Hepatocyte (in vitro differentiated cells): ENCODE measurements around the gene CTNNB1. TPM values are rescaled to one million over a fixed set of nuclear protein-coding genes. Genes with fewer than 3 reads are reported as not detected.

Experiments used
- DNase-seq: peaks from one replicate; pipeline ENCODE4 v3.0.0-alpha.2; 2016; ENCODE audit warnings: low spot score
- H2AFZ ChIP-seq: fragments of 200-600 bp; sonication (generic); 2 replicates; pipeline ENCODE4 v1.6.0; 2016; ENCODE audit warnings: antibody characterized with exemption, mild to moderate bottlenecking
- H3K27ac ChIP-seq: fragments of 200-600 bp; sonication (generic); 2 replicates; pipeline ENCODE4 v1.5.1; 2016; ENCODE audit warnings: mild to moderate bottlenecking
- H3K27me3 ChIP-seq: fragments of 200-600 bp; sonication (generic); 2 replicates; pipeline ENCODE4 v1.6.1; 2016
- H3K36me3 ChIP-seq: fragments of 200-600 bp; sonication (generic); replicated peaks from 2 replicates; pipeline ENCODE4 v1.5.1; 2016; ENCODE audit warnings: low read depth; ENCODE audit not compliant: insufficient read depth
- H3K4me1 ChIP-seq: fragments of 200-600 bp; sonication (generic); 2 replicates; pipeline ENCODE4 v1.5.1; 2016; ENCODE audit warnings: mild to moderate bottlenecking, moderate library complexity; ENCODE audit not compliant: insufficient read depth
- H3K4me2 ChIP-seq: fragments of 200-600 bp; sonication (generic); 2 replicates; pipeline ENCODE4 v1.6.0; 2016
- H3K4me3 ChIP-seq: fragments of 200-600 bp; sonication (generic); 2 replicates; pipeline ENCODE4 v1.5.1; 2016; ENCODE audit warnings: mild to moderate bottlenecking
- H3K79me2 ChIP-seq: fragments of 200-600 bp; sonication (generic); 2 replicates; pipeline ENCODE4 v1.6.0; 2017; ENCODE audit warnings: mild to moderate bottlenecking
- H3K9me2 ChIP-seq: fragments of 200-600 bp; sonication (generic); replicated peaks from 2 replicates; pipeline ENCODE4 v1.6.0; 2017; ENCODE audit warnings: mild to moderate bottlenecking; ENCODE audit not compliant: insufficient read depth
- H3K9me3 ChIP-seq: fragments of 200-600 bp; sonication (generic); 2 replicates; pipeline ENCODE4 v1.5.1; 2016; ENCODE audit warnings: low read depth, mild to moderate bottlenecking
- H4K20me1 ChIP-seq: fragments of 200-600 bp; sonication (generic); 2 replicates; pipeline ENCODE4 v1.6.0; 2016; ENCODE audit warnings: mild to moderate bottlenecking; ENCODE audit not compliant: insufficient read depth, poor library complexity, severe bottlenecking
- EZH2 ChIP-seq: fragments of 200-600 bp; sonication (generic); IDR thresholded peaks from 2 replicates; pipeline ENCODE4 v1.6.1; 2016; ENCODE audit warnings: antibody characterized with exemption, mild to moderate bottlenecking, borderline replicate concordance
- EZH2phosphoT487 ChIP-seq: fragments of 200-600 bp; sonication (generic); IDR thresholded peaks from one replicate; pipeline ENCODE4 v1.6.1; 2018; ENCODE audit warnings: antibody characterized with exemption, mild to moderate bottlenecking, low read depth, moderate library complexity; ENCODE audit not compliant: unreplicated experiment, severe bottlenecking
- WGBS: methylation state at CpG from one replicate; pipeline ENCODE4 v1.1.6; 2016; ENCODE audit warnings: low lambda C conversion rate; ENCODE audit errors: missing lambda C conversion rate; 5-methylcytosine and 5-hydroxymethylcytosine counted together
- polyA plus RNA-seq: library from polyadenylated mRNA; unstranded; fragments of >200 nt; fragmentation: Nextera tagmentation; extraction: Ambion mirVana; gene quantifications from 2 replicates; pipeline ENCODE4 v1.2.1, GENCODE V29; 2016
- total RNA-seq: library from RNA; depleted of rRNA; stranded (reverse); fragments of >200 nt; gene quantifications from 2 replicates; pipeline ENCODE4 v1.2.3, GENCODE V29; 2014
- TF ChIP-seq, protein P1 (sequence below): fragments of 200-600 bp; sonication (generic); IDR thresholded peaks from 2 replicates; pipeline ENCODE4 v1.5.1; 2016; ENCODE audit warnings: antibody characterized with exemption, mild to moderate bottlenecking; ENCODE audit not compliant: poor library complexity

CTNNB1 gene
- total and polyA plus RNA-seq, 2 experiments from 2014 or later = 137 to 663 TPM

DNA sequence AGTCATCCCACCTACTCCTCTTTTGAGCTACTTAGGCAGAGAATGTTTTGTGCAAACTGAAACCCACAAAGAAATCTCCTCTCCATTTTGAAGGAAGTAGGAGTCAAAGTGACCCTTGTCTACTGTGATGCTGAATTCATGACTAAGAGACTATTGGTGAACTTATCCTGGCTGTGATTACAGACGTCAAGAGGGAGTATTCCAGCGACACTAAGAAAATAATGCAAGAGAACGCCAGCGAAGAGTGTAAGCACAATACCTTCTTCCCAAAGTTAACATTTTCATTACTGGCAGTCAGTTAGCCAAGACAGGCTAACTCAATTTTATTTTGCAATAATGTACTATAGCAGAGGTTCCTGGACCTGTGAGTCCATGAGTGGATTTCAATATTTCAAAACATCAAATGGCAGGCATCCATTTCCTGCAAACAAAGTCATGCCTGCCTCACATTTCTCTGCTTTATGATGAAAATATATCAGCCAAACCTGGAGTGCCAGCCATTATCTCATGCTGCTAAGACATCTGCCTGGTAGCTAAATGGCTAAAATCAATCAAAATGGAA lies 59.0 kb downstream of the CTNNB1 start:
- Histone ChIP-seq H2AFZ (no peak overlapping the region), H3K4me2 (no peak overlapping the region), H3K9me3 (no peaks in the 10 kb centered on the region), H3K36me3 (no peaks in the 10 kb centered on the region), H3K4me3 (no peak overlapping the region), H3K4me1 (no peaks in the 10 kb centered on the region), H3K9me2 (no peaks in the 10 kb centered on the region), H3K27ac (no peak overlapping the region), H3K79me2 (no peaks in the 10 kb centered on the region), H4K20me1 (no peaks in the 10 kb centered on the region), H3K27me3 (no peaks in the 10 kb centered on the region)
- WGBS = 93% methylated on average over 4 of the region's 4 CpGs
- no peak for TF ChIP-seq EZH2phosphoT487
- TF ChIP-seq, protein P1, sequence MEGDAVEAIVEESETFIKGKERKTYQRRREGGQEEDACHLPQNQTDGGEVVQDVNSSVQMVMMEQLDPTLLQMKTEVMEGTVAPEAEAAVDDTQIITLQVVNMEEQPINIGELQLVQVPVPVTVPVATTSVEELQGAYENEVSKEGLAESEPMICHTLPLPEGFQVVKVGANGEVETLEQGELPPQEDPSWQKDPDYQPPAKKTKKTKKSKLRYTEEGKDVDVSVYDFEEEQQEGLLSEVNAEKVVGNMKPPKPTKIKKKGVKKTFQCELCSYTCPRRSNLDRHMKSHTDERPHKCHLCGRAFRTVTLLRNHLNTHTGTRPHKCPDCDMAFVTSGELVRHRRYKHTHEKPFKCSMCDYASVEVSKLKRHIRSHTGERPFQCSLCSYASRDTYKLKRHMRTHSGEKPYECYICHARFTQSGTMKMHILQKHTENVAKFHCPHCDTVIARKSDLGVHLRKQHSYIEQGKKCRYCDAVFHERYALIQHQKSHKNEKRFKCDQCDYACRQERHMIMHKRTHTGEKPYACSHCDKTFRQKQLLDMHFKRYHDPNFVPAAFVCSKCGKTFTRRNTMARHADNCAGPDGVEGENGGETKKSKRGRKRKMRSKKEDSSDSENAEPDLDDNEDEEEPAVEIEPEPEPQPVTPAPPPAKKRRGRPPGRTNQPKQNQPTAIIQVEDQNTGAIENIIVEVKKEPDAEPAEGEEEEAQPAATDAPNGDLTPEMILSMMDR = no peak
- no peak for TF ChIP-seq EZH2
- no peak for DNase-seq

DNA sequence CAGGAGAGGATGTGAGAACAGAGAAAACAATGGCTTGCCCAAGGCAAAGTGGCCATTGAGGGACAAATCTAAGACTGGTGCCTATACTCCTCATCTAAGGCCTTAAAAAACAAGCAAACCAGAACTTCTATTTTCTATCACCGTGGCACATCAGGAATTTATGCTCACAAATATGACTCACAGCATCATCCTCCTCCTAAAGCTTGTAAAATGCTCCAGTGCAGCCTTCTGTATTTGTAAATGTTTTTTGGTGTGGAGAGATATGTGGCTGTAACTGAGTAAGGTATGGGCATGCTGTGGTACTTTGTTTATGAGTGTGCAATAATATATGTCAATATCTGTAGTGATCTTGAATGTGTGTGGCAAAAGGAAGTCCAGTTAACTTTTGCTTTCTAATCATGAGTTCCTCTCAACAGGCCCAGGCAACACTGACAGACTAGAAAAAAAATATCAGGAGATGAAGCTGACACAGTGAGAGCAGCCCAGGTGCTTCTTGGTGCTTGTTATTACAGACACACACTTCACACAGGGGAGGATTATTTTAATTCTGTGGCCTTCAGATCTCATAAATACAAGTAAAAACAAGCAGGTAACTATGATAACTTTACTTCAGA lies 60.3 kb downstream of the CTNNB1 start:
- no peaks in the 10 kb centered on the region for H3K9me3 ChIP-seq

DNA sequence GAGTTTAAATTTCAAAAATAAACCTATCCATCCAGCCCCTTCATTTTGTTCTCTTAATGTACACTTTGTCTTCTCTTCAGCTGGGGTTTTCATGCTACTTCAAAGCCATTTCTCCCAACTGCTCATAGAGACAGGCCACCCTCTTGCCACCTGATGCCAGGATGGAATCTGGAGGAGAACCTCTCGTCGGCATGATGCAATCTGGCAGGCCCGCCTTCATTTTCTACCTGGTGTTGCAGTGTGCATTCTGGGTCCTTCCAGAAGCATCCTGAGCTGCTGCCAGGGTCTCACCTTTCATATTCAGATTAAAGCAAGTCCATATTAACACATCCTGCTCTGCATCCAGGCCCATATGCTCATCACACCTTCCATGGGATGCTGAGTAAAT lies 60.8 kb downstream of the CTNNB1 start:
- 95% methylated on average over 3 of the region's 3 CpGs for WGBS
- Histone ChIP-seq H3K9me3 (no peaks in the 10 kb centered on the region), H3K27ac (no peak overlapping the region), H3K27me3 (no peaks in the 10 kb centered on the region), H3K4me1 (no peaks in the 10 kb centered on the region), H2AFZ (no peak overlapping the region), H3K9me2 (no peaks in the 10 kb centered on the region), H3K36me3 (no peaks in the 10 kb centered on the region), H3K4me3 (no peak overlapping the region), H4K20me1 (no peaks in the 10 kb centered on the region), H3K4me2 (no peak overlapping the region), H3K79me2 (no peaks in the 10 kb centered on the region)
- TF ChIP-seq, protein P1 = no peak
- TF ChIP-seq EZH2phosphoT487 (no peak), EZH2 (no peak)
- DNase-seq = no peak

More for the DNA sequence above, 60.3 kb downstream of the CTNNB1 start:
- H3K36me3 ChIP-seq = no peaks in the 10 kb centered on the region
- H3K9me2 ChIP-seq = no peaks in the 10 kb centered on the region
- H3K79me2 ChIP-seq = no peaks in the 10 kb centered on the region
- H4K20me1 ChIP-seq = no peaks in the 10 kb centered on the region
- no peaks in the 10 kb centered on the region for H3K4me1 ChIP-seq
- TF ChIP-seq, protein P1 = no peak
- TF ChIP-seq EZH2 = no peak
- no peak for TF ChIP-seq EZH2phosphoT487
- no peak for DNase-seq
- no peak overlapping the region for H3K4me3 ChIP-seq
- H3K4me2 ChIP-seq = no peak overlapping the region
- 61% methylated on average over 1 of the region's 1 CpG for WGBS
- no peak overlapping the region for H3K27ac ChIP-seq
- H3K27me3 ChIP-seq = no peaks in the 10 kb centered on the region
- H2AFZ ChIP-seq = no peak overlapping the region
